IMR-90 (cell line): ENCODE measurements around the gene ITGB5. TPM values are rescaled to one million over a fixed set of nuclear protein-coding genes. Genes with fewer than 3 reads are reported as not detected.
"Not testable (repeated sequence)": the region's sequence is repeated elsewhere in the genome, so short reads cannot be mapped to it uniquely, and the experiment has no call there.

Source experiments
- ATAC-seq: fragments of 200-7000 bp; cut with Tn5 transposase; 2 replicates; pipeline ENCODE4 v1.9.1; 2020; ENCODE audit warnings: low read depth, mild to moderate bottlenecking, moderate library complexity
- BruUV-seq: library from RNA; stranded (reverse); fragments of 400-500 nt; replicated peaks from 2 replicates; lab custom pipeline; 2021; lab: Mats Ljungman, UMichigan
- CTCF ChIA-PET: fragments of 300-600 bp; formaldehyde crosslinking; extraction: SDS; loops from one replicate; lab custom pipeline; 2021; ENCODE audit warnings: antibody characterized with exemption; lab: Yijun Ruan, JAX
- POLR2A ChIA-PET: fragments of 300-600 bp; sonication (Branson Sonifier 250); formaldehyde crosslinking; loops from one replicate; lab custom pipeline; 2022; ENCODE audit warnings: antibody characterized with exemption; ENCODE audit not compliant: unreplicated experiment; lab: Charles Lee
- DNase-seq: peaks from one replicate; pipeline ENCODE4 v3.0.0; 2013
- H2AFZ ChIP-seq: replicated peaks from 2 replicates; pipeline ENCODE3; 2013; ENCODE audit warnings: low read length, mild to moderate bottlenecking; ENCODE audit not compliant: poor library complexity
- H2AK5ac ChIP-seq: 2 replicates; pipeline ENCODE4 v1.6.1; 2013; ENCODE audit warnings: low read depth, low read length, inconsistent platforms
- H2AK9ac ChIP-seq: replicated peaks from 2 replicates; pipeline ENCODE3; 2013; ENCODE audit warnings: mild to moderate bottlenecking, low read depth, low read length, moderate library complexity; ENCODE audit not compliant: poor library complexity
- H2BK120ac ChIP-seq: 2 replicates; pipeline ENCODE4 v1.6.1; 2013; ENCODE audit warnings: low read depth, low read length, inconsistent platforms
- H2BK15ac ChIP-seq: 3 replicates; pipeline ENCODE4 v1.6.1; 2013; ENCODE audit warnings: low read depth, low read length, inconsistent platforms
- H2BK20ac ChIP-seq: 2 replicates; pipeline ENCODE4 v1.6.1; 2013; ENCODE audit warnings: low read depth, mild to moderate bottlenecking, inconsistent platforms, low read length, moderate library complexity
- H2BK5ac ChIP-seq: 2 replicates; pipeline ENCODE4 v1.6.1; 2013; ENCODE audit warnings: mild to moderate bottlenecking, low read depth, low read length, inconsistent platforms; ENCODE audit not compliant: poor library complexity, severe bottlenecking
- H3K14ac ChIP-seq: replicated peaks from 2 replicates; pipeline ENCODE4 v1.6.1; 2013; ENCODE audit warnings: low read depth, low read length, inconsistent platforms
- H3K18ac ChIP-seq: 2 replicates; pipeline ENCODE4 v1.6.1; 2013; ENCODE audit warnings: low read depth, low read length, control low read depth
- H3K23ac ChIP-seq: 2 replicates; pipeline ENCODE4 v1.6.1; 2013; ENCODE audit warnings: low read depth, low read length, inconsistent platforms
- H3K27ac ChIP-seq: 2 replicates; pipeline ENCODE4 v1.5.1; 2013; ENCODE audit warnings: mild to moderate bottlenecking, control low read depth, low read length; ENCODE audit not compliant: insufficient read depth
- H3K27me3 ChIP-seq: 2 replicates; pipeline ENCODE4 v1.6.1; 2013; ENCODE audit warnings: low read length; ENCODE audit not compliant: control insufficient read depth, insufficient read depth
- H3K36me3 ChIP-seq: 2 replicates; pipeline ENCODE4 v1.6.1; 2013; ENCODE audit warnings: low read length, mixed read lengths; ENCODE audit not compliant: control insufficient read depth, insufficient read depth
- H3K4ac ChIP-seq: 2 replicates; pipeline ENCODE4 v1.6.1; 2013; ENCODE audit warnings: low read depth, low read length, inconsistent platforms
- H3K4me1 ChIP-seq: 2 replicates; pipeline ENCODE4 v1.6.1; 2013; ENCODE audit warnings: low read length, mixed read lengths; ENCODE audit not compliant: control insufficient read depth, insufficient read depth
- H3K4me2 ChIP-seq: 2 replicates; pipeline ENCODE4 v1.6.1; 2013; ENCODE audit warnings: low read depth, mild to moderate bottlenecking, control low read depth, low read length, moderate library complexity
- H3K4me3 ChIP-seq: 2 replicates; pipeline ENCODE4 v1.5.1; 2013; ENCODE audit warnings: low read depth, mild to moderate bottlenecking, control low read depth, low read length, moderate library complexity; ENCODE audit not compliant: insufficient read depth
- H3K56ac ChIP-seq: 2 replicates; pipeline ENCODE4 v1.6.1; 2013; ENCODE audit warnings: low read length, inconsistent platforms; ENCODE audit not compliant: insufficient read depth; ENCODE audit errors: extremely low read depth
- H3K79me1 ChIP-seq, 2 experiments: 2 replicates each; pipeline ENCODE4 v1.6.1; 2013; ENCODE audit warnings: low read length in 2 of 2, inconsistent platforms in 1 of 2, low read depth in 1 of 2
- H3K9ac ChIP-seq: 2 replicates; pipeline ENCODE4 v1.6.1; 2013; ENCODE audit warnings: low read depth, low read length, control low read depth
- H3K9me1 ChIP-seq: 2 replicates; pipeline ENCODE4 v1.6.1; 2013; ENCODE audit warnings: low read length, inconsistent platforms; ENCODE audit not compliant: insufficient read depth
- H3K9me3 ChIP-seq: 2 replicates; pipeline ENCODE4 v1.6.1; 2013; ENCODE audit warnings: low read length; ENCODE audit not compliant: control insufficient read depth, insufficient read depth
- H4K20me1 ChIP-seq: 2 replicates; pipeline ENCODE4 v1.6.1; 2013; ENCODE audit warnings: low read length, inconsistent platforms; ENCODE audit not compliant: insufficient read depth
- H4K5ac ChIP-seq: 2 replicates; pipeline ENCODE4 v1.6.1; 2013; ENCODE audit warnings: mild to moderate bottlenecking, low read depth, low read length, control low read depth
- H4K8ac ChIP-seq, 2 experiments: 2 replicates each; pipeline ENCODE4 v1.6.1; 2013; ENCODE audit warnings: low read depth in 2 of 2, low read length in 2 of 2, control low read depth in 1 of 2, inconsistent platforms in 1 of 2
- H4K91ac ChIP-seq: 2 replicates; pipeline ENCODE4 v1.6.1; 2013; ENCODE audit warnings: low read depth, low read length, inconsistent platforms; ENCODE audit not compliant: insufficient read depth
- RAD21 ChIP-seq: IDR thresholded peaks from 2 replicates; pipeline ENCODE4 v1.6.1; 2012; ENCODE audit warnings: low read length, improper control_type of control experiment
- WGBS, 2 experiments: methylation state at CpG; one replicate each; pipeline versions ENCODE4 v1.1.5 to v1.1.7; 2013; ENCODE audit warnings: missing lambda C conversion rate in 2 of 2; ENCODE audit not compliant: insufficient read length in 1 of 2; ENCODE audit errors: extremely low coverage in 2 of 2; 5-methylcytosine and 5-hydroxymethylcytosine counted together
- dilution Hi-C: fragments of 300-500 bp; cut with HindIII; formaldehyde crosslinking; loops from one replicate; pipeline ENCODE4 v1.14.3; 2018; ENCODE audit warnings: low sequenced_read_pairs; ENCODE audit not compliant: unreplicated experiment
- in situ Hi-C: fragments of 300-500 bp; cut with MboI; formaldehyde crosslinking; loops from 3 replicates; pipeline ENCODE4 v1.14.3; 2019; ENCODE audit warnings: low sequenced_read_pairs, inconsistent platforms, mixed read lengths
- intact Hi-C: fragments of 100-400 bp; cut with micrococcal nuclease; formaldehyde crosslinking; loops from 2 replicates; pipeline ENCODE4 v1.10.0; 2022
- polyA plus RNA-seq, 3 experiments: library from polyadenylated mRNA; depleted of rRNA; stranded (reverse); fragments of >200 nt; gene quantifications; 2 replicates each; pipeline ENCODE4 v1.2.3, GENCODE V29; 2012; ENCODE audit warnings: low replicate concordance in 1 of 3
- total RNA-seq: library from RNA; depleted of rRNA; stranded (reverse); fragments of >200 nt; gene quantifications from 2 replicates; pipeline ENCODE4 v1.2.3, GENCODE V29; 2012

The ITGB5 gene
- total and polyA plus RNA-seq, 2 of the 4 experiments (the other 2 are of a cell fraction) = 85.0 to 101 TPM

DNA sequence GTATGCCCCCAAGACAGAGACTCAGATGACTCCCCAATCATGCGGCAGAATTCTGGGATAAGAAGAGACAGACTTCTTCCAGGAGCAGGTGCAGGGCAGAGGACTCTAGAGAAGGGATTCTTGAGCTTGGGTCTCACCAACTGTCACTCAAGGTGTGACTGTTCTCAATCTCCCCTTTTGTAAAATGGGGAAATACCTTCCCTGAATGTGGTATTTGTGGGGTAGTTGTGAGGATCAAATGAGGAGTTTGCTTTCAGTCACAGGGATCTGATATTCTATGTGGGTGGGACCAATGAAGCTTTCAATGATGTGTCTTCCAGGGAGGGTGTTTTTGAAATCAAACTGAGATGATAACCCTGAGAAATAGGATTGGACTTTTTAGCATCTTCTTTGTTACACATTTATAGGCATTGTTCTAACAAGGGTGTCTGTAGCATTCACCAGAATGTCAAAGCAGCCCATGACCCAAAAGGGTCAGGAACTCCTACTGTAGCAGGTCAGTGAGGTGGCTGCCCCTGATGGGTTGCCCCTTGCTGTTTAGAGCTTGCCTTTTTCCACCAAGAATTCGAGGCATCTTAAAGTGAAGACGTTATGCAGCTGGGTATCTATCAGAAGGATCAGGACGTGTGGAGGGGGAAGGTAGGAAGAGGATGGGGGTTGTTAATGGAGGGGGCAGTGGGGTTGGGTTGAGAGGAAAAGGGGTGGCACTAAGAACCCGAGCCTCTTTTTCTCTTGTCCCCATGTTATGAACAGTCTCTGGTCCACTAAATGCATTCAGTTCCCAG, 128.1 kb downstream of the ITGB5 start (continued):
- no peak for TF ChIP-seq RAD21

DNA sequence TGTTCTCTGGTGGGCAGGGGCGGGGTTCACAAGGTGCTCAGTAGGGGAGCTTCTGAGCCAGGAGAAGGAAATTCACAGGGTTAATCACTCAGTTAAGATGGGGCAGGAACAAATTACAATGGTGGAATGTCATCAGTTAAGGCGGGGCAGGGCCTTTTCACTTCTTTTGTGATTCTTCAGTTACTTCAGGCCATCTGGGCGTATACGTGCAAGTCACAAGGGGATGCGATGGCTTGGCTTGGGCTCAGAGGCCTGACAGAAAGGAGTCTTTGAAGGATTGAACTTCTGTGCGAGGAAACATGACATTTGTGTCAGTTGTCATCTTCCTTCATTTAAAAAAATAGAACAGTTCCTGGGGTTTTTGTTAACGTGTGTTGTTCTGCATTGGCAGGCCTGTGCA, 129.2 kb downstream of the ITGB5 start:
- H3K9me1 ChIP-seq, H2BK5ac ChIP-seq, H4K5ac ChIP-seq, H3K4me2 ChIP-seq, H4K8ac ChIP-seq, intact Hi-C loops, H3K56ac ChIP-seq, H3K9ac ChIP-seq, H3K18ac ChIP-seq, H2AK9ac ChIP-seq, in situ Hi-C loops, H3K27me3 ChIP-seq, BruUV-seq, H3K23ac ChIP-seq, H3K79me1 ChIP-seq, H3K36me3 ChIP-seq, H3K14ac ChIP-seq, H3K4me3 ChIP-seq, H4K91ac ChIP-seq, ATAC-seq, H2BK120ac ChIP-seq, H2AK5ac ChIP-seq, H3K4me1 ChIP-seq, H3K4ac ChIP-seq, DNase-seq, H3K9me3 ChIP-seq, H3K27ac ChIP-seq, POLR2A ChIA-PET, CTCF ChIA-PET, H2BK15ac ChIP-seq, H2BK20ac ChIP-seq, H2AFZ ChIP-seq, H4K20me1 ChIP-seq: not testable (repeated sequence)
- WGBS, 2 experiments = no CpG with 5 or more reads among the region's 7 CpGs
- dilution Hi-C loops = loop anchor here (25.0 kb wide), 1 partner anchor 129 kb away; the partner anchor contains the start of gene ITGB5
